Epidermal melanocyte (primary cell): ENCODE results near the gene GAS2.

Experiments
- DNase-seq: peaks from one replicate; pipeline ENCODE4 v3.0.0; 2011; ENCODE audit warnings: low spot score; ENCODE audit not compliant: insufficient read length

The GAS2 gene

DNA sequence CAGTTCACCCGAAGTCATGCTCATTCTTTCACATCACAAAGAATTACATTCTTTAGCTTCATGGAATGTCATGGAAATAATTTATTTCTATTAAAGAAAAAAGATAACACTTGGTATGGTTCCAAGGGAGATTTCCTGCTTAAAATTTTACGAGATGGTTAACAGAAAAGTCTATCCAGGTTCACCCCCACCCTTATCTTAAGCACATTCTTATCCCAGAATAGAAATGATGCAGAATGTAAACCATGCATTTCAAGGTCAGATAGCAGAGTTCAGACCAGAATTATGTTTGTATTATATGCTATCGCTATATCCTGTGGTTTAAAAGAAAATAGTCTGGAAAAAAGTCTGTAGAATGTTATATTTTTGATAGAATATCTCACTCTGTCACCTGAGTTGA, 58.7 kb downstream of the GAS2 start:
- DNase-seq = no peak

DNA sequence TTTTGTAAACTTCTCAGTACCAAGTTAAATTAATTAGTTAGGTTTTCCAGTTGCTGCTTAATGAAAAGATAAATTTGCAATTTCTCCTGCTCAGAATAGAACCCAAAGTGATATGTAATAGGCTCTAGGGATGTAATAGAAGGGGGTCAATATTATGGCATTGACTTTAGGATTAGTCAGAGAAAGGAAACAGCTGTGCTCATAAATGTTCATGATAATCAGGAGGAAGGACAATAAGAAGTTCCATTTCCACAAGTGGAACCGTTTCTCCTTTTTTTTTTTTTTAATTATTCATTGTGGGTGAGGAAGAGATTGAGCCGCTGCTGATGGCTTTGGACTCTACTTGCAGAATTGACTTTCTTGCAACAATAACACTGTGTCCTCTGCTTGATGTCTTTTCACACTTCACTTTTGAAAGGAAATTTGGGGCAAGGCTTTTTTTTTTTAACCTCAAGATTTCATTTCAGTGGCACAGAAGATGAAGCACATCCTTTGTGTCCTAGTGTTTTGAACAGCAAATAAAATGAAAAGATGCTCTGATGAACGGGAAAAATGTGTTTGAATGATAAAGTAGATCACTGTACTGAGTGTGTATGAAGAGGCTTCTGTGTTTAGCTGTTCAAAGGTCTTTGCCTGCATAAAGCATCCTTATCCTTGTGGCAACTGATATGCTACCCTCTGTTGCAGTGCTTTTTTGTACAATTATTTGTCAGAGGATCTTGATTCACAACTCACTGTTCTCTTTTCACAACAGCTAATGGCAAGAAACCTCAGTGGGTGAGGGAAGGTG, 62.4 kb downstream of the GAS2 start:
- DNase-seq = no peak

DNA sequence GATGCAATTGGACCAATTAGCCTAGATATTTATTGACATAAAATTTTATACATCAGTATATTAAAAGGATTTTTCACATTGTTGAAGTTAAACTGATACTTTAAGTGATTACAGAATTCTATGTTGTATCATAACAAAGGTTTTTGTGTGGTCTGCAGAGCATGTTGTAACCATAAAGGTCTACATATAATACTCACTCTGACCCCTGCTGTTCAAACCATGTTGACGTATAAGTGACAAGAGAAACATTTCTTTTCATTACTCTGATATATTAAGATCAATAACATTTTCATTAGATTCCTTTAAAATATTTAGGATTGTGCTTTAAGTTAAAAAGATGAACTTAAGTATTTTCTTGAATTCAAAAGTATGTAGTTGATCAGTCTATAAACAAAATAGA, 63.9 kb downstream of the GAS2 start:
- DNase-seq = no peak

DNA sequence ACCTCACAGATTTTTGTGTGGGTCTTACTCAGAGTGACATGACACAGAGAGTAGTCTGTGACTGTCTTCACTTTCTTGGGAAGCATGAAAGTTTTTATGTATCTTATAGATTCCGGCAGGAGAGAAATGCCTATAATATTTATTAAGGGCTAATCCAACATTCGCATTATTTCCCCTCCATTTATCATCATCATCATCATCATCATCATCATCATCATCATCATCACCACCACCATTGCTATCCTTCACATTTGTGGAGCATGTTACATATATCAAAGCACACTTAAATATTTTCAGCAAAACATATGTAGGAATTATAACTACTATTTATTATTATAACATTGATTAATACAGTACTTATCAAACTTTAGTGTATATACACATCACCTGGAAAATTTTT, 66.2 kb downstream of the GAS2 start:
- no peak for DNase-seq

DNA sequence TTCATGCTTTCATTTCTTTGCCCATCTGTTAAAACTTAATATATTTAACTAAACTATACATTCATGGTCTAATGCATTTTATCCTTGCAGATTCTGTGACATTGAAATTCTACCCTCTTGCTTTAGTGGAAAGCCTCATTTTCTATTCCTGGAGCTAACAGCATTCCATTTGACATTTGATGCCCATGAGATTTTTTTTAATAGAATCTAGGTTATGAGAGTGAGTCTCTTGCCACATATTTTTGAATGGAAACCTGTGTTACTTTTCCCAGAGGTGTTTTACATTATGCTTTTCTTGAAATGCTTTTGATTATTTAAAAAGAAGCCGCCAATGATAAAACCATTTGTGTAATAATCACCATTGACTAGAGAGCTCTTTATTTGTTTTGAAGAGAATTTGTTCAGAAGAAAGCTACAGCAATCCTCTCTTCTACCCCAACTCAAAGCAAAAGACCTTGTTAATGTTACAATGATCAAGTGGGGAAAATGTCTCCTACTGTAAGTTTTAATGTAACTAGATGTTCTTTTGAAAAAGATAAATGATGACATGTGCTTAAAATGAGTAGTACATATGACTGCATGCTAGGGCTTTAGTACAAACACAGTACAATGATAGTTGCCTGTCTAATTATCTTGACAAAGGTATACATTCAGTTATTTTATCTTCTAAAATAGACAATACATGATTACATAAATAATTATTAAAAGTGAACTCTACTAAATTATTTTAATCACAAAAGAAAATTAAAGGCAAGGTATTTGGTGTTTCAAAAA, 67.3 kb downstream of the GAS2 start:
- DNase-seq = no peak

DNA sequence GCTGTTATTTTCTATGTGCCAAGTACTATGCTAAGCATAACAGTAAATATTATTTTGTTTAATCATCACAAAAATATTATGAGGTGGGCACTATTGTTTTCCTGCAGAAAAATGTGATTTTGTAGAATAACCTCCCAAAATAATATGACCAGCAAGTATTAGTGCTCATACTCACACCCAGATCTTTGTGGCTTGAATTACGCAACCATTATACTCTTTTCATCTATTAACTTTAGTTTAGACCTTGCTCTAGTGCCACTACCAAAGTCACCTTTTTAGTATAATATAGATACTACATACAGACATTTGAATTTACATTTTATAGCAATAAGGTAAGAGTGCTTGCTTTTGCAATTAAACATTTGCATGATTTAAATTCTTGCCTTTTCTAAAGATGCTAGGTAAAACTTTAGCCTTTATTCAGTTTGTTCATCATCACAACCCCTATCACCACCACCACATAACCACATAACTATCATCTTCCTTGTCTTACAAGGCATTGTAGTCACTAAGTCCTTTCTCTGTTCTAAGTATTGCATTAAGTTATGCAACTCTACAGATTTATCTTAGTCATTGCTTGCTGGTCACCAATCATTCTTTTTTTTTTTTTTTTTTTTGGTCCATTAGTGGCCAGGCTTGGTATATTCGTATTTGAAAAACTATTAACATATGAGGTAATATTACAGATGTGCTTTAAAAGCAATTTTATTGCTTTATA, 68.4 kb downstream of the GAS2 start:
- DNase-seq = no peak

DNA sequence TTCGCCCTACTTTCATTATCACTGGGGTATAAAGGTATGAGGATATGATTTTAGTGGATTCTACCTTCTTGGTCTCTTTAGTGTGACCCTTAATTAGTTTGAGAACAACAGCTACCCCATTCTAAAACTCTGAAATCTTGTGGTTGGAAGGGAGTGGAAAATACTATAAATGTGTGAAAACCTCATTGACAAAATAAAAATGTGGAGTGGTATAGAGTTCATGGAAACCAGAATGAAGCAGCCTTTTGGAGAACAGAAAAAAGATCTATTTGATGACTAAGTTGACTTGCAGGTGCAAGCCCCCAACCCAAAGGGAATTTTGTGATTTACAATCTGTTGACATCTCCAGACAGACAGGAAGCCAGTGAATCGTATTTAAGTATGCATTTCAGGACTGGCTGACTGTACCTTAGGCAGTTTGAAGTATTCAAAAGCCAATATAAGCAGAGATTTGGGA, 75.8 kb downstream of the GAS2 start:
- no peak for DNase-seq

DNA sequence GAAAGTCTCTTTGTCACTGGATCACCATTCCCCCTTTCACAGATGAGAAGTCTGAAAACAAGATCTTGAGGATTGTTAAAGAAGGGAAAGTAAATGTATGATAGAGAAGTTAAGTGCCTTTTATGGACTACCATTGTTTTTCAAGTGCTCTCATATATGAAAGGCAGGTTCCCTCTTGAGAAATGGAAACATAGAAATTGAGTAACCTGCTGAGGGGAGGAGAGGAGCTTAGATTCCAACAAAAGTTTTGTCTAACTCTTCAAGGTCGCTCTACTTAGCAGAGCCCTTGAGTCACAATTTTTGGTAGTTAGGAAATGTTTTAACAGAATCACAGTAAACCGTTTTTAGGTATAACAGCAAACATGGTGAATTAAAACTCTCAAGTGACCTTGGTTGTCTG, 83.1 kb downstream of the GAS2 start:
- no peak for DNase-seq

DNA sequence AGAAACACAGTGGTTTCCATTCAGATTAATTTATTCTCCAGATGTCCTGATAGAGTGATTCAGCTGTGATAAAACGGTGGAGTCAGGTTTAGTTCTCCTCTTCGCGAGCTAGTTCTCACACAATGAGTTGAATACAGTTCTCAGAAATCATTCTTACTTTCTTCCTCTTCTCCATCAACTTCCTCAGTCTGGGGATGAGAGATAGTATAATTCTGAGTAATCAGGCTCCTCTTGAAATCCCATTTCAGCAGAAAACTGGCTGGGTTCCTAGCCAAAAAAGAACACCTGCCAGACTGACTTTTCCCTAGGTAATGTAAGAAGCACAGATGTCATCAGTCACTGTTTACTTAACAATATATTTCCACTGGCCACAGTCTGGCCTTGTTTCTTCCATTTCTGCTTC, 86.5 kb downstream of the GAS2 start:
- DNase-seq = no peak

DNA sequence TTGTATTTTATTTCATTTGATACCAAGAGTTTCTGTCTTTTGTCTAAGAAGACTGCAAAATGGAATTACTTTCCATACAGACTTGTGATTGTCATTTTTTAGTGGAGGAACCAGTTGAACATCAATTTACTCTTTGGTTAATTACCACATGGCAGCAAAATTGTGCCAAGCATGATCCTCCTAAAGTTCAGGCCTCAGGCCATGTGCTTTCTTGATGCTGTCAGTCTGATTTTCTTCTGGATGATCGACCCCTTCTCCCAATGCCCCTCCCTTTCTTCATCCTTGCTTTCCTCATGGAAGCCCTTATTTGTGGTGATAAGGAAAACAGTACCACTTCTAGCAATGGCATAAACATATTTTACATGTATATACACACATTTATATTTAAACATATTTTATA, 87.0 kb downstream of the GAS2 start:
- DNase-seq = no peak

DNA sequence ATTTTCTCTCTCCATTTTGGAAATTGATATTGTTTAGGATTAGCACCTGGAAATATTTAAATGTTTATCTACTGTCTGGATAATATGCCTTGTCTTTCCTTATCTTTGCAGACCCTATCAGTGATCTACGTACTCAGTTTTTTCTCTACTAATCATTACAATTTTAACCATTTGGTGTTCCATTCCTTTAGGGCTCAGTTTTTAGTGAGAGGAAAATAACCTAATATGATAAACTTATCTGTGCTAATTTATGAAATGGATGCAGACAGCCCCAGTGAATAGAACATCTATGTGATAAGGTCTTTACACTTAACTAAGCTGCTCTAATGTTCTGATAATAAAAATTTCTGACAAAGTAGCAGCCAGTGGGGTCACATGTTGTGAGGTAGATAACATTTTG, 94.7 kb downstream of the GAS2 start:
- no peak for DNase-seq

DNA sequence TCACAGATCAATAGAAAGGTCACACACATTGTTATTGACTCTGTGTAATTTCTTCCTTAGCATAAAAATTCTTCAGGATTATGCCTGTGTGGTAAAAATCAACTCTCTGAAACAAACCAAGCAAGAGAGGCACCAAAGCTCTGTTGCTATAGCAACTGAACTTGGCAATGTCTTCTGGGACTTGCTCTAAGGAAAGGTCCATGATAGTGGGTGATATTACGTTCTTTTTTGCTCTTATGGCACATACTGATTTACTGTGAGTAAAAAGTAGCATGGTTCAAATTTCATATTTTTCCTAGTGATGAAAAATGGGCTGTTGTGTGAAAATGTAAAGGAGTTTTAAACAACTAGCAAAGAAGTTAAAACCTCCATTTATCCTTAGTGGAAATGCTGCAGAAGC, 96.8 kb downstream of the GAS2 start:
- DNase-seq = no peak

DNA sequence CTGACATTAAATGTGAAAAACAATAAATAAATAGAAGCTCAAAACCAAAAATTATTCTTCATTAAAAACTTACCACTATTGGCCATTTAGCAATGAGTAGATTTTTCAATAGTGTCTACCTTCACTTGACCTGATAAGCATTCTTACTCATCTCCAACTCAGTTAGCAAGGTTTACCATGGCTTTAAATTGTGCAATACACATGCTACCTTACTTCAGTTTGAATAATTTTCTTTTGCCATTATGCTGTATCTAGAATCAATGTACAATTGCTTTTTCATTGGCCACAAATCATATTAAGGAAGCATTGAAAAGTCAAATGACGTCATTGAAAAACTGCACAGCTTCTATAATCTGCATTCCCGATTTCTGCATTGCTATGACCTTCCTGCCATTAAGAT, 98.3 kb downstream of the GAS2 start:
- no peak for DNase-seq

DNA sequence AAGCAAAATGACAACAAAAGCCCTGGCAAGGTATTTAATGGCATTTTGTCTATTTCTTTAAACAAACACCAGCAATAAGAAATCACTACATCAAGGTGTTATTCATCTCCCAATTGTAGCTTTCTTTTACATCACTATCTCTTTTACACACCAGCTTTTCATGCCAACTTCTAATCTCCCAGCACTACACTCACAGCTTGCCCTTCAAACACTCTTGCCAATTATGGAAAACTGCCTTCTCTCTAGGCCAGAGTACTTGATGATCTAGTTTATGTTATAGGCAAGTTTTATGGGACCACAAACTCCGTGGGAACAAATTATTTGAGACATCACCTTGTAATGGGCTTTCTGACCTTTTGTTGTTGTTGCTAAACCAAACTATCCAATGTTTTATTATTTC, 101.9 kb downstream of the GAS2 start:
- DNase-seq = no peak

DNA sequence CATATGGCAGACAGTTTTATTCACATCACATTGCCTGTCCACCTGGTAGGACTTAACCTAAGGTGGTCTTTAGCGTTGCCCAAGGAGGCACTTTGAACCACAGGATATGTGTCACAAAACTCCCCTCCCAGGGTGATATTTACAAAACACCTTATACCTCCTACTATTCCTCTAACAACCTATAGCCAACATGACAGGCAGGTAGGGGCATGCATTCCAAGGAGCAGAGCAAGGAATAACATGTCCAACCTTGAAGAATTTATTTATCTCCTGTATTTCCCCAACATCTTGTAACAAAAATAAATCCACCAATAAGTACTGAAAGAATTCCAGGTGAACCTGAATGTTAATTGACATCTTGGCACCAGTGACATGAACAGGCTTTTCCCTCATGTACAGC, 102.7 kb downstream of the GAS2 start:
- DNase-seq = no peak

DNA sequence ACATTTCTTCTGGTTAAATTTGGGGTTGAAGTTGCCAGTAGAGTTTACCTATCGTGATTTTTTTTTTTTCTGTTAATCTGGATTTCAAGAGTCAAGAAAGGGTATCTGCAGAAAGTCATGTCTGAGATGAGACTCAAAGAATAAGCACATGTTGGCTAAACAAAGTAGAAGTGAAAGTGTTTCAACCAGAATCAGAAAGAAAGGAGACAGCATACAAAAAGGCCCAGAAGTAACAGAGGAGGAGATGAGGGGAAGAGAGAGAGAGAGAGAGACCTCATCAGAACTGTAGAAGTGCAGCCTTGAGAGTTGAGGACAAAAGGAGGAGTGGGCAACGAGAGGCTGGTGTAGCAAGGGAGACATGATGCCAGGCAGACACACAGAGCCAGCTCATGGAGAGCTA, 108.3 kb downstream of the GAS2 start:
- no peak for DNase-seq

DNA sequence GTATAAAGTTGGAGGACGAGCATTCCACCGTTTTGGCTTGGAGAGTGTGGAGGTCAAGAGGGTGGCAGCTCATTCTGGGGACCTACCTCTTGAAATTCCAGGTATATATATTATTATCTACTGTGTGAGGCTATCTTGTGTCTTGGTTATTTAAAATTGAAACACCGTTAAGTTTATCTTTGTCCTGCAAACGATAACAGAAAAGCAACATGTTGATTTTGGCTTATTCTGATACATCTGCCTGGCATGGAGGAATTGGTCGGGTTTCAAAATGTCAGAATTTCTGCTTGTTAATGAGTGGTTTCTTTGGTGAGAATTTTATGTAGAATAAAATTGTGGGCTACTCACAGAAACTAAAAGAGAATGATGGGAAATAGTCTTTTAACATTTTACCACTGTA, 108.8 kb downstream of the GAS2 start:
- no peak for DNase-seq

DNA sequence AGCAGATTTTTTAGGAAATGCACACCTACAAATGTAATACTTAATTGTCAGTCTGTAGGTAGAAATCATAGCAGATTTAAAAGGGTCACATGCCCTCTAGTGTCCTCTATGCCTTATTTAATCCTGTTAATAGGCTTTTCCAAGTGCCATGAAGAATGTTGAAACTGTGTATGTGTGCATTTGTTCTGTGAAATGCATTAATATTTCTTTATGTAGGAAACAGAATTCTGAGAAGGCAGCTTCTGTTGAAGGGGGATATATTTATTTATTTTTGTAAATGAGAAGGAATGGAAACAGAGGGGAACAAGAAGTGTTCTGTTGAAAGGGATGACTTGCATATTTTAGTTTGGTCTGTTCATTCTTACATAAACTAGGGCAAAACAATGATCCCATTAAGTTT, 112.2 kb downstream of the GAS2 start:
- no peak for DNase-seq

DNA sequence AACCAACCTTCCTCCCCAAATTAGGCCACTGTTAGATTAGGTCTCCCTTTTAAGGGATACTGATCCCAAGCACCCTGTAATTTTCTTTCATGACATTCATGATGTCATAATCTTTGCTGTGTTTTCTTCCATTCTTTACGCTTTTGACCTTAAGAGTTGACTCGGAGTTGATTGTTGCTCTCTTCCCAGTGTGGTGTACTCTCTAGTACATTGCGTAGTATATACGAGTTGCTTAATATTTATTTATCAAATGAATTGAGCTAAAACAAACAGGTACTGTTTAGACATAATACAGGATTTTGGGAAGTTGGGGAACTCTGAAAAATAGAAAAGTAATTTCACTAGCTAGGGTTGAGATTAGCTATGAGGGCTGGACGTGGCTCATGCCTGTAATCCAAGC, 113.4 kb downstream of the GAS2 start:
- no peak for DNase-seq

DNA sequence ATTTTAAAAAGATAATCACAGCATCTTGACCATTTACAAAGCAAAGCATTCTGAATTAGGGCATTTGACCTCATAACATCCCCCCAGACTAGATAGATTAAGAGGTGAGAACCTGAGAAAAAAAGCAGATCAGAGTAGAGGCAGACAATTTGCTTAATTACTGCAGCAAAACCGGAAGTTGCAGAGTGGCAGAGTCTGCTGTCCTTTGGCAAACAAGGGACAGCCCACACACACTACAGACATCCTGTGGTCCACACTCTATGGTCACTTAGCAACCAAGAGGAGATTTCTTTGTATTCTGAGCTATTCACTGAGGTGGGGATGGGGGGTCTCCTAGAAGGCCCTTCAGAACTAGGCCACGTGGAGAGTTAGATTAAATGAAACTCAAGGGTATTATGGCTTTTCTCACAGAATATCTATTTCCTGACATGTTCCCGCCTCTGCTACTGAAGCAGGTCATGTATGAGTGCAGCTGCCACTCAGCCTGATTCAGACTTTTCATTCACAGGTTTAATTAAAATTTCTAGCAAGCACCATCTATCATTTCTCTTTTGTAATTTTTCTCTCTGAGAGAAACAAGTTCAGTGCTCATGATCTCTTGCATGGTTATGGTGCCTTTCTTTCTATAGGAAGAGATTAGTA, 114.7 kb downstream of the GAS2 start:
- no peak for DNase-seq

DNA sequence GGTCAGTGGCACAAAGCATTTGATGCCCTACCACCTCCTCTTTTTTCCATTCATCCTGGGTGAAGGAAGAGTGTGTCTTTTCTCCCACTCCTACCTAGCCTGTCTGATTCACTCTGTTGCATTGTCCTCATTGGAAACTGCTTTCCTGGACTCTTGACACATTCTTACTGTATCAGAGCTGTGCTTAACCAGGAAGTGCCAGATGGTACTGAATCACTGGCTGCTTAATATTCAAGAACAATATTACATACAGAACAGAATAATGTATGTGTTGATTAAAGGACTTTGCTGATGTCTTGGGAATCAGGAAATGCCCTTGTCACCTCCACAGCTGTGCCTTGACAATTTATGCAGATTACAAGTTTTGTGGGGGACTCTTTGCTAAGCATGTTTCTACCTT, 118.8 kb downstream of the GAS2 start:
- DNase-seq = no peak

DNA sequence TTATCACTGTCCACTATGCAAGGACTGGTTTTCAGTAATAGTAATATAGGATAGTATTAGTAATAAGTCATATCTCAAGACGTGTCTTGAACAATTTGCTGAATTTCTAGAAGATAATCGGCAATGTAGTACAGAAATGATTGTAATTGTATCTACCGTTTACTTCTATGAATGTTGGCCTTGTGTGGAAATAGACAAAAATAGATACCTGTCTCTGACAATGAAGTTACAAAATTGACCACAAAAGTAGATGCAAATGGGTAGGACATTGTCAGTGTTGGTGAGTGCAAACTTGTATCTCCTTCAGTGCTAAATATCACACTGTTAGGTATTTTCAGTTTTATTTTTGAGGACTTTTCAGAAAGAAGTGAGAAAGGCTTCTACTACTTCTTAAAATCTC, 120.1 kb downstream of the GAS2 start:
- DNase-seq = no peak
